Measurements from ENCODE around the gene KCNH1. TPM values are rescaled to one million over a fixed set of nuclear protein-coding genes. Genes with fewer than 3 reads are reported as not detected.

Gene KCNH1
- total and polyA plus RNA-seq, 2 experiments from 2014 or later: 0.71 to 1.8 TPM

DNA sequence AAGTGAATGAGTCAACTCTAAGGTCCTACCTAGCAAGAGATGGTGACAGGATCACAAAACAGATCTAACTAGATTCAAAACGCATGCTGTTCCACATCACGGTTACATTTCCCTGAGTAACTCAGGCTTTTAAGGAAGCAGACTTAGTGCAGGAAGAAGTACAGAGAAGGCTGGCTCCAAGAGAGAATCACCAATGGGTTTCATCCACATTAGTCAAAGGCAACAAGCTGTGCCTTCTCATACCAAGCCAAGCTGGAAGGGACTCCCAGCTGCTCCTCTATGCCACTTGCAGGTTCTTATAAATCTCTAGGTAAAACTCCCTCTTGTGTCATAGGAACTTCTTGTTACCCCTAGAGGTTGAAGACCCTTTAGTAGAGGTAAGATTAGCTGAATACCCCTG is 109.0 kb downstream of the KCNH1 start:
- no peak overlapping the region for H3K9ac ChIP-seq
- no peak for TF ChIP-seq EZH2 (IDR thresholded peaks at IDR 0.05; ENCODE audit: insufficient read depth, poor library complexity, severe bottlenecking)
- no peak for TF ChIP-seq EZH2phosphoT487 (IDR thresholded peaks at IDR 0.05; ENCODE audit: insufficient read depth, low read depth)
- no peak overlapping the region for H3K4me3 ChIP-seq
- no peaks in the 10 kb centered on the region for H3K79me2 ChIP-seq (ENCODE audit: insufficient read depth)
- no peak overlapping the region for H2AFZ ChIP-seq
- H3K27ac ChIP-seq: no peak overlapping the region
- H3K36me3 ChIP-seq (ENCODE audit: low read depth): no peaks in the 10 kb centered on the region
- H3K9me3 ChIP-seq (ENCODE audit: low read depth): no peaks in the 10 kb centered on the region
- no peaks in the 10 kb centered on the region for H3K4me1 ChIP-seq (ENCODE audit: insufficient read depth)
- no peak overlapping the region for H3K4me2 ChIP-seq (ENCODE audit: unreplicated experiment)
- no peaks in the 10 kb centered on the region for H3K27me3 ChIP-seq (replicated peaks; ENCODE audit: insufficient read depth)
- no peak for DNase-seq
- H4K20me1 ChIP-seq (ENCODE audit: insufficient read depth): no peaks in the 10 kb centered on the region
- 25 to 37% methylated on average over 2 of the region's 2 CpGs for WGBS, 2 experiments (ENCODE audit: low coverage in 1 of 2, low lambda C conversion rate in 2 of 2, missing lambda C conversion rate in 2 of 2)
- no peaks in the 10 kb centered on the region for H3K9me2 ChIP-seq (ENCODE audit: insufficient read depth)
- no peaks in the 10 kb centered on the region for H3F3A ChIP-seq (ENCODE audit: insufficient read depth)
- in situ Hi-C loops (cut with MboI): no loop called here

DNA sequence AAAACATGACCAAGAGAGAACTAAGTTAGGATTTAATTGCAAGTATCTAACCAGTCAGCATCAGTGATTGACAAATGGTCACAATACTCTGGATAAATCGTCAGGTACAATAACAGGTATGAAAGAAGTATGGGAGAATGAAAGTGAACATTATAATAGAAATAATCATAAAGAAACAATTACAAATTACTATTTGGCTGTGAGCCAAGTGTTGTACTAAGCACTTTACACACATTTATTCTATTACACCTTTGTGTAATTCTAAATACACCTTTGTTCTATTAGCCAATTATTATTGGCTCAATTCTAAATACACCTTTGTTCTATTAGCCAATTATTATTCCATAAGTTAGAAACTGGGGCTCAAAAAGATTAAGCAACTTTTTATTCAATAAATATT is 114.7 kb downstream of the KCNH1 start:
- Histone ChIP-seq H3K9me3 (ENCODE audit: low read depth) (no peaks in the 10 kb centered on the region), H3K27me3 (replicated peaks; ENCODE audit: insufficient read depth) (no peaks in the 10 kb centered on the region), H3K36me3 (ENCODE audit: low read depth) (no peaks in the 10 kb centered on the region), H3K79me2 (ENCODE audit: insufficient read depth) (no peaks in the 10 kb centered on the region), H3K4me3 (no peak overlapping the region), H2AFZ (no peak overlapping the region), H3K27ac (no peak overlapping the region), H3K9me2 (ENCODE audit: insufficient read depth) (no peaks in the 10 kb centered on the region), H3K4me1 (ENCODE audit: insufficient read depth) (no peaks in the 10 kb centered on the region), H3F3A (ENCODE audit: insufficient read depth) (no peaks in the 10 kb centered on the region), H4K20me1 (ENCODE audit: insufficient read depth) (no peaks in the 10 kb centered on the region), H3K4me2 (ENCODE audit: unreplicated experiment) (no peak overlapping the region), H3K9ac (no peak overlapping the region)
- no peak for DNase-seq
- in situ Hi-C loops (cut with MboI): no loop called here
- no peak for TF ChIP-seq EZH2phosphoT487 (IDR thresholded peaks at IDR 0.05; ENCODE audit: insufficient read depth, low read depth)
- TF ChIP-seq EZH2 (IDR thresholded peaks at IDR 0.05; ENCODE audit: insufficient read depth, poor library complexity, severe bottlenecking): no peak
- WGBS, 2 experiments (ENCODE audit: low coverage in 1 of 2, low lambda C conversion rate in 2 of 2, missing lambda C conversion rate in 2 of 2): 3 to 6% methylated on average over 1 of the region's 1 CpG

DNA sequence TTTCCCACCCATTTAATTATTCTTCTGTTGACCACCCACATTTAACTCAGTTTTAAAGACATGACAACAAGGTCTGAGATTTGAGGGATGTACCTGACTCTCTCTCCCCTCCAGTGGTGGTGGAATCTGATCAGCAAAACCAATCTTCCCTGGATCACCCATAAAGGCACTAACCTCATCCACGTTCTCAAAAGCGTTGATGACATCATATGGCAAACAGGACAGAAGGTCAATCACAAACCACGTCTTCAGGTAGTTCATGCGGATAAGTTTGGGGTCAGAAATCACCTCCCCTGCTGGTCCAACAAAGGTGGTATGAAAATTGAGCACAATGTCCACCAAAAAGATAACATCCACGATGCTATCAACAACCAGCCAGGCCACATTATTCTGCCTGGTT is 115.3 kb downstream of the KCNH1 start:
- no peak for DNase-seq
- in situ Hi-C loops (cut with MboI): no loop called here
- H3K4me3 ChIP-seq: no peak overlapping the region
- no peaks in the 10 kb centered on the region for H4K20me1 ChIP-seq (ENCODE audit: insufficient read depth)
- H3K4me1 ChIP-seq (ENCODE audit: insufficient read depth): no peaks in the 10 kb centered on the region
- no peak overlapping the region for H3K4me2 ChIP-seq (ENCODE audit: unreplicated experiment)
- H3K9me2 ChIP-seq (ENCODE audit: insufficient read depth): no peaks in the 10 kb centered on the region
- 24 to 26% methylated on average over 5 of the region's 5 CpGs for WGBS, 2 experiments (ENCODE audit: low coverage in 1 of 2, low lambda C conversion rate in 2 of 2, missing lambda C conversion rate in 2 of 2)
- no peaks in the 10 kb centered on the region for H3K9me3 ChIP-seq (ENCODE audit: low read depth)
- TF ChIP-seq EZH2phosphoT487 (IDR thresholded peaks at IDR 0.05; ENCODE audit: insufficient read depth, low read depth) (no peak), EZH2 (IDR thresholded peaks at IDR 0.05; ENCODE audit: insufficient read depth, poor library complexity, severe bottlenecking) (no peak)
- no peaks in the 10 kb centered on the region for H3K36me3 ChIP-seq (ENCODE audit: low read depth)
- no peaks in the 10 kb centered on the region for H3K27me3 ChIP-seq (replicated peaks; ENCODE audit: insufficient read depth)
- no peak overlapping the region for H3K9ac ChIP-seq
- no peak overlapping the region for H2AFZ ChIP-seq
- H3K27ac ChIP-seq: no peak overlapping the region
- H3F3A ChIP-seq (ENCODE audit: insufficient read depth): no peaks in the 10 kb centered on the region
- no peaks in the 10 kb centered on the region for H3K79me2 ChIP-seq (ENCODE audit: insufficient read depth)

DNA sequence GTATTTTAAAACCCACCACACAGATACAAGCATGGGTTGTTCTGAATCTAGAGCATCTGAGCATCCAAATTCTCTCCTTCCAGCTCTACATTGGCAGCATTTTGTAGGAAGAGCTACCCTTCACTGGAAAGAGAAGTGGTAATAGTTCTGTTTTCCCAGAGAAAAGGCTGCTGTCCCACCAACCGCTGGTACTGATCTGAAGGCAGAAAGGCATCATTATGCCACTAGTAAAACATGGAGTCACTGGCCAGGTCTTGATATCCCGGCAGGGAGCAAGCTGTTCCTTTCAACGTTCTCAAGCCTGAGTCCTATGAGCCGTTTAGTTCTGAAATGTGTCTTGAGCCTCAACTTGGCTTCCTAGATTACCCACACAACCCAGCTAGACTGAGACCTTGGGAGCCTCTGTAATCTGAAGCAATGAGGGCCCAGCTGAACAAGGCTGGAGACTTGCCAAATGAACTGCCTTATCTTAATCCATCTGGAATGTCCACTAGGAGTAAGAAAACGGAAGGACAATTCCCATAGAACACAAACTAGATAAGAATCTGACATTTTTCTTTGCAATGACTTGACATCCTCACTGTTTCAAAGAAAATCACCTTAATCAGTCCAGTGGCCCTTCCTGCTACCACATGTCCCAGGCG is 116.8 kb downstream of the KCNH1 start:
- no peak for DNase-seq
- Histone ChIP-seq H3K4me3 (no peak overlapping the region), H3K9ac (no peak overlapping the region), H3K27me3 (replicated peaks; ENCODE audit: insufficient read depth) (no peaks in the 10 kb centered on the region), H3K79me2 (ENCODE audit: insufficient read depth) (no peaks in the 10 kb centered on the region), H3K4me2 (ENCODE audit: unreplicated experiment) (no peak overlapping the region), H4K20me1 (ENCODE audit: insufficient read depth) (no peaks in the 10 kb centered on the region), H3F3A (ENCODE audit: insufficient read depth) (no peaks in the 10 kb centered on the region), H3K9me2 (ENCODE audit: insufficient read depth) (no peaks in the 10 kb centered on the region), H2AFZ (no peak overlapping the region), H3K27ac (no peak overlapping the region), H3K9me3 (ENCODE audit: low read depth) (no peaks in the 10 kb centered on the region), H3K4me1 (ENCODE audit: insufficient read depth) (no peaks in the 10 kb centered on the region), H3K36me3 (ENCODE audit: low read depth) (no peaks in the 10 kb centered on the region)
- WGBS, 2 experiments (ENCODE audit: low coverage in 1 of 2, low lambda C conversion rate in 2 of 2, missing lambda C conversion rate in 2 of 2): 16 to 25% methylated on average over 6 of the region's 6 CpGs
- in situ Hi-C loops (cut with MboI): no loop called here
- TF ChIP-seq EZH2 (IDR thresholded peaks at IDR 0.05; ENCODE audit: insufficient read depth, poor library complexity, severe bottlenecking) (no peak), EZH2phosphoT487 (IDR thresholded peaks at IDR 0.05; ENCODE audit: insufficient read depth, low read depth) (no peak)

DNA sequence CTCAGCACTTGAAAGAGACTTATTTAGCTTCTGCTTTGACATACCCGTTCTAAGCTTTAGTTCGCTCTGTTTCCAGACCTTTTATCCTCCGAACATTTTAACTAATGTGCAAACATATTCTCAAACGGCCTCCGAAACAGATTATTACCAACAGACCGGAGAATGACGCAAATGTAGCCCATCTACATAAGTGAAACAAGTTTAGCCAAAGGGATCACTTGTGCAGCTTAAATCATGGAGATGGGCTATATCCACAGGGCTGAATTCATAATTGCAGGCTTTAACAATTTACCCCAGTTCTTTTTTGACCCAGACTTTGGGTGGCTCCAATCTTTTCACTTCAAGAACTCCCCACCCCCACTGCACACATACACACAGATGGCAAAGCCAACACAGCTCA is 119.7 kb downstream of the KCNH1 start:
- Histone ChIP-seq H3K79me2 (ENCODE audit: insufficient read depth) (no peaks in the 10 kb centered on the region), H3K27me3 (replicated peaks; ENCODE audit: insufficient read depth) (no peaks in the 10 kb centered on the region), H3K9me2 (ENCODE audit: insufficient read depth) (no peaks in the 10 kb centered on the region), H2AFZ (no peak overlapping the region), H3K9ac (no peak overlapping the region), H3K4me2 (ENCODE audit: unreplicated experiment) (no peak overlapping the region), H3K4me3 (no peak overlapping the region), H3K27ac (no peak overlapping the region), H4K20me1 (ENCODE audit: insufficient read depth) (no peaks in the 10 kb centered on the region), H3F3A (ENCODE audit: insufficient read depth) (no peaks in the 10 kb centered on the region), H3K9me3 (ENCODE audit: low read depth) (no peaks in the 10 kb centered on the region), H3K4me1 (ENCODE audit: insufficient read depth) (no peaks in the 10 kb centered on the region), H3K36me3 (ENCODE audit: low read depth) (no peaks in the 10 kb centered on the region)
- WGBS, 2 experiments (ENCODE audit: low coverage in 1 of 2, low lambda C conversion rate in 2 of 2, missing lambda C conversion rate in 2 of 2): 21 to 25% methylated on average over 7 of the region's 7 CpGs
- TF ChIP-seq EZH2 (IDR thresholded peaks at IDR 0.05; ENCODE audit: insufficient read depth, poor library complexity, severe bottlenecking): no peak
- TF ChIP-seq EZH2phosphoT487 (IDR thresholded peaks at IDR 0.05; ENCODE audit: insufficient read depth, low read depth): no peak
- in situ Hi-C loops (cut with MboI): no loop called here
- no peak for DNase-seq

Measured in GM23248 (cell line).